ENCODE measurements around the gene MRPL46.

DNA sequence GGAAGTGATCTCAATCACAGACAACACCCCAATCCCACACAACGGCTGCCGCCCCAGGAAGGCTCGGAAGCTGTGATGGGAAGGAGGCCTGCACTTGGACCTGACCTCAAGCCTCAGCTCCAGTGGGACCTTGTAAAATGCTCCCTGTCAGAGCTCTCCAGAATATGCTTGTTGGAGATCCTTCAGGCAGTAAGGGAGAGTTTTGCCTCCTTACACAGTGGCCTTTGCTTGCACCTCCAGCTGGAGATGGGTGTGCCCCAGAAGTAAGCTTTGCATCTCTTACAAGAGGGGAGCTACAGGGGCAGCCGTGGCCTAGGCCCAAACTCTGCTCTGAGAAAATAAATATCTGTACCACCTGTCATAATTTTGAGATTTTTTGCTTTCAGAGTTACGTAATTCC is 10.7 kb upstream of the MRPL46 start:
- TF ChIP-seq GATA2 (IDR thresholded peaks at IDR 0.05; ENCODE audit: low read depth, low read length) (no peak), GATA3 (IDR thresholded peaks at IDR 0.05; ENCODE audit: low read depth, low read length) (no peak)

Data from SH-SY5Y (cell line).